Activated CD8-positive, alpha-beta memory T cell treated with anti-CD3 and anti-CD28 coated beads, Interleukin-2, amount 50 U/mL, for 48 hours (primary cell): ENCODE measurements around the gene CNGA2.

Source experiments
- DNase-seq: peaks from one replicate; pipeline ENCODE4 v3.0.0-alpha.2; 2020

Gene CNGA2

GRCh38 chrX:151753313-151754046 lies 18.9 kb downstream of the CNGA2 start:
- DNase-seq, result peak; percentile 53

GRCh38 chrX:151754047-151754429 lies 19.5 kb downstream of the CNGA2 start:
- no peak for DNase-seq

- DNase-seq, result no peak
These were observed 20.2 kb downstream of the CNGA2 start for GRCh38 chrX:151754641-151755215.

GRCh38 chrX:151759041-151759708 lies 24.6 kb downstream of the CNGA2 start:
- DNase-seq, result no peak

- no peak for DNase-seq
These were observed 28.3 kb downstream of the CNGA2 start for GRCh38 chrX:151762802-151763201.

GRCh38 chrX:151763711-151764110 lies 29.2 kb downstream of the CNGA2 start:
- no peak for DNase-seq

- DNase-seq, result no peak
These were observed 30.5 kb downstream of the CNGA2 start for GRCh38 chrX:151765026-151765425.

GRCh38 chrX:151771726-151772125 lies 37.2 kb downstream of the CNGA2 start:
- DNase-seq, result no peak

GRCh38 chrX:151773434-151773833 lies 38.9 kb downstream of the CNGA2 start:
- DNase-seq, result no peak

GRCh38 chrX:151774421-151774820 lies 39.9 kb downstream of the CNGA2 start:
- no peak for DNase-seq

GRCh38 chrX:151776181-151776731 lies 41.7 kb downstream of the CNGA2 start:
- DNase-seq, result no peak

- DNase-seq, result no peak
These were observed 42.4 kb downstream of the CNGA2 start for GRCh38 chrX:151776936-151777335.

- DNase-seq, result no peak
These were observed 44.7 kb downstream of the CNGA2 start for GRCh38 chrX:151779258-151779657.

GRCh38 chrX:151780621-151781020 lies 46.1 kb downstream of the CNGA2 start:
- DNase-seq, result no peak

- no peak for DNase-seq
These were observed 54.7 kb downstream of the CNGA2 start for GRCh38 chrX:151789179-151789800.

GRCh38 chrX:151790481-151791160 lies 56.1 kb downstream of the CNGA2 start:
- no peak for DNase-seq

GRCh38 chrX:151791961-151792360 lies 57.4 kb downstream of the CNGA2 start:
- DNase-seq, result no peak

GRCh38 chrX:151792505-151792904 lies 58.0 kb downstream of the CNGA2 start:
- no peak for DNase-seq

- DNase-seq, result no peak
These were observed 59.3 kb downstream of the CNGA2 start for GRCh38 chrX:151793886-151794285.
